ENCODE data around the gene CTSC.
"Not testable (repeated sequence)": the region's sequence is repeated elsewhere in the genome, so short reads cannot be mapped to it uniquely, and the experiment has no call there.

DNA sequence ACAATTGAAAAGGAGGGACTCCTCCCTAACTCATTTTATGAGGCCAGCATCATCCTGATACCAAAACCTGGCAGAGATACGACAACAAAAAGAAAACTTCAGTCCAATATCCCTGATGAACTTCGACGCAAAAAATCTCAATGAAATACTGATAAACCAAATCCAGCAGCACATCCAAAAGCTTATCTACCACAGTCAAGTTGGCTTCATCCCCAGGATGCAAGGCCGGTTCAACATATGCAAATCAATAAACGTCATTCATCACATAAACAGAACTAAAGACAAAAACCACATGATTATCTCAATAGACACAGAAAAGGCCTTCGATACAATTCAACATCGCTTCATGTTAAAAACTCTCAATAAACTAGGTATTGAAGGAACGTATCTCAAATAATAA, 14.7 kb downstream of the CTSC start:
- TF ChIP-seq POLR2A, POLR2AphosphoS5 (IDR thresholded peaks at IDR 0.05): not testable (repeated sequence)
- TF ChIP-seq, protein P1, sequence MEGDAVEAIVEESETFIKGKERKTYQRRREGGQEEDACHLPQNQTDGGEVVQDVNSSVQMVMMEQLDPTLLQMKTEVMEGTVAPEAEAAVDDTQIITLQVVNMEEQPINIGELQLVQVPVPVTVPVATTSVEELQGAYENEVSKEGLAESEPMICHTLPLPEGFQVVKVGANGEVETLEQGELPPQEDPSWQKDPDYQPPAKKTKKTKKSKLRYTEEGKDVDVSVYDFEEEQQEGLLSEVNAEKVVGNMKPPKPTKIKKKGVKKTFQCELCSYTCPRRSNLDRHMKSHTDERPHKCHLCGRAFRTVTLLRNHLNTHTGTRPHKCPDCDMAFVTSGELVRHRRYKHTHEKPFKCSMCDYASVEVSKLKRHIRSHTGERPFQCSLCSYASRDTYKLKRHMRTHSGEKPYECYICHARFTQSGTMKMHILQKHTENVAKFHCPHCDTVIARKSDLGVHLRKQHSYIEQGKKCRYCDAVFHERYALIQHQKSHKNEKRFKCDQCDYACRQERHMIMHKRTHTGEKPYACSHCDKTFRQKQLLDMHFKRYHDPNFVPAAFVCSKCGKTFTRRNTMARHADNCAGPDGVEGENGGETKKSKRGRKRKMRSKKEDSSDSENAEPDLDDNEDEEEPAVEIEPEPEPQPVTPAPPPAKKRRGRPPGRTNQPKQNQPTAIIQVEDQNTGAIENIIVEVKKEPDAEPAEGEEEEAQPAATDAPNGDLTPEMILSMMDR (IDR thresholded peaks at IDR 0.05 in 8 of 11, conservative IDR thresholded peaks at IDR 0.05 in 3 of 11): not testable (repeated sequence)

All from spleen (tissue), 7 donors.